Measurements from ENCODE around the gene TBL1X.

The TBL1X gene

GRCh38 chrX:9781941-9782340, 317.1 kb downstream of the TBL1X start:
- DNase-seq, result no peak

GRCh38 chrX:9784332-9784731, 319.5 kb downstream of the TBL1X start:
- DNase-seq, result no peak

- DNase-seq, result no peak
These were observed 320.5 kb downstream of the TBL1X start for GRCh38 chrX:9785254-9785943.

- no peak for DNase-seq
These were observed 321.3 kb downstream of the TBL1X start, which contains the start of gene SHROOM2 for GRCh38 chrX:9785944-9786797. Gene SHROOM2, plus strand, starts transcription at chrX:9786429. Its CDS starts 117 bp downstream, at chrX:9786546.

- DNase-seq, result no peak
These were observed 322.2 kb downstream of the TBL1X start for GRCh38 chrX:9786798-9787635.

GRCh38 chrX:9788911-9789310, 324.1 kb downstream of the TBL1X start:
- no peak for DNase-seq

- DNase-seq, result no peak
These were observed 324.7 kb downstream of the TBL1X start for GRCh38 chrX:9789555-9789954.

Measured in activated CD4-positive, alpha-beta T cell treated with anti-CD3 and anti-CD28 coated beads, Interleukin-2, amount 50 U/mL, for 16 hours (primary cell).